ENCODE data around the gene CYB561. TPM values are rescaled to one million over a fixed set of nuclear protein-coding genes. Genes with fewer than 3 reads are reported as not detected.
A peak's percentile ranks its signal among the peaks of the same experiment; 100 is the strongest.

CYB561 gene
- total and polyA plus RNA-seq, 9 of the 15 experiments (the other 6 are each of a cell fraction or from before 2014, with no cell fraction given) = 4.0 to 30.8 (median 17.4) TPM

DNA sequence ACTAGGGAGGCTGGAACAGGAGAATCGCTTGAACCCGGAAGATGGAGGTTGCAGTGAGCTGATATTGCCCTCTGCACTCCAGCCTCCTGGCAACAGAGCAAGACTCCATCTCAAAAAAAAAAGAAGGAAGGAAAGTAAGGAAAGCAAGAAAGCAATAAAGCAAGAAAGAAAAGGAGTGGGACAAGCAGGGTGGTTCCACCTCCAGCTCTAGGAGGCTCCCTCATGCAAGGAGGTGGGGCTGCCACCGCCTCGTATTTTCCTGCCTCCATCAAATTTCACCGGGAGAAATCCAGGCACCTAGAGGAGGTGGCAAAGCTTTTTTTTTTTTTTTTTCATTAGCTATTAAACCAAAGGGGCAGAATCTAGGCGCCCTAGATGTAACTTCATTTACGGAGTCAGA is 1.0 kb downstream of the CYB561 start:
- Histone ChIP-seq H3K9me3 (replicated peaks; ENCODE audit: control insufficient read depth, insufficient read depth, low read depth, low read length) (no peaks in the 10 kb centered on the region), H3K9ac (ENCODE audit: insufficient read depth in 1 of 2, low read depth in 2 of 2, low read length in 2 of 2) (peak overlapping the region; percentile 54 to 94), H3K4me2 (ENCODE audit: insufficient read depth, low read length) (peak overlapping the region; percentile 84), H3K4me3 (peak overlapping the region; percentile 42; the same call in 1 of the 2 replicates), H4K20me1 (replicated peaks; ENCODE audit: control insufficient read depth, insufficient read depth, low read length) (peaks cover 7% of the 10 kb centered on the region; the same call in 1 of the 2 replicates), H3K4me1 (replicated peaks in 1 of 2; ENCODE audit: control insufficient read depth in 2 of 2, insufficient read depth in 2 of 2, low read length in 2 of 2) (peaks cover 38 to 65% of the 10 kb centered on the region in 2 experiments), H3K27ac (ENCODE audit: extremely low read depth, low read depth, low read length) (no peak overlapping the region), H3K79me2 (ENCODE audit: control insufficient read depth, insufficient read depth, low read length) (peaks cover 15% of the 10 kb centered on the region; the same call in 1 of the 3 replicates), H3K36me3 (ENCODE audit: control insufficient read depth, insufficient read depth, low read length) (no peaks in the 10 kb centered on the region), H2AFZ (ENCODE audit: low read depth, low read length) (no peak overlapping the region), H3K27me3 (ENCODE audit: control insufficient read depth in 2 of 2, insufficient read depth in 2 of 2, low read length in 2 of 2) (no peaks in the 10 kb centered on the region), H3K9me1 (ENCODE audit: control insufficient read depth, insufficient read depth, low read length) (peaks cover 7% of the 10 kb centered on the region)
- in situ Hi-C loops (cut with MboI) = loop anchor here (25.0 kb wide), 1 partner anchor 392 kb away; the partner anchor contains the start of genes FTSJ3, PSMC5 and SMARCD2
- FAIRE-seq = no peak
- CTCF ChIA-PET (ENCODE audit: low intra/inter-chr PET ratio) = no interaction called here
- TF ChIP-seq ZNF436 (CRISPR knock-in tag; IDR thresholded peaks at IDR 0.05) (0 out of 2 replicates have a peak, but pooled peaks have one; percentile 21), HDAC1 (IDR thresholded peaks at IDR 0.05) (0 out of 4 replicates have a peak, but pooled peaks of 1 of the 2 experiments have one; percentile 14), ZNF76 (CRISPR knock-in tag; IDR thresholded peaks at IDR 0.05; ENCODE audit: borderline replicate concordance) (no peak), ZNF384 (IDR thresholded peaks at IDR 0.05; ENCODE audit: low read depth, low read length) (no peak), PHB (CRISPR knock-in tag; IDR thresholded peaks at IDR 0.05) (no peak), NCOA6 (IDR thresholded peaks at IDR 0.05) (no peak), ZNF311 (CRISPR knock-in tag; IDR thresholded peaks at IDR 0.05) (no peak), COPS2 (conservative IDR thresholded peaks at IDR 0.05) (no peak), ZNF134 (CRISPR knock-in tag; conservative IDR thresholded peaks at IDR 0.05) (no peak), ZFP36 (IDR thresholded peaks at IDR 0.05; ENCODE audit: low read depth, low read length, partially characterized antibody) (peak; percentile 79)
- TF ChIP-seq, protein P1, sequence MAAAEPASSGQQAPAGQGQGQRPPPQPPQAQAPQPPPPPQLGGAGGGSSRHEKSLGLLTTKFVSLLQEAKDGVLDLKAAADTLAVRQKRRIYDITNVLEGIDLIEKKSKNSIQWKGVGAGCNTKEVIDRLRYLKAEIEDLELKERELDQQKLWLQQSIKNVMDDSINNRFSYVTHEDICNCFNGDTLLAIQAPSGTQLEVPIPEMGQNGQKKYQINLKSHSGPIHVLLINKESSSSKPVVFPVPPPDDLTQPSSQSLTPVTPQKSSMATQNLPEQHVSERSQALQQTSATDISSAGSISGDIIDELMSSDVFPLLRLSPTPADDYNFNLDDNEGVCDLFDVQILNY (CRISPR knock-in tag; IDR thresholded peaks at IDR 0.05) = no peak
- no peak for DNase-seq (ENCODE audit: extremely low read depth in 1 of 4, low spot score in 3 of 4)
- intact Hi-C loops (cut with micrococcal nuclease) = no loop called here
- 48% methylated on average over 7 of the region's 7 CpGs for WGBS (ENCODE audit: insufficient coverage, low coverage, missing lambda C conversion rate)
- POLR2A ChIA-PET = interaction anchor here (0.6 to 1.0 kb wide), 8 partner anchors 9 to 770 kb away, joined by 3 to 4 read pairs (median 3); partner anchors contain the start of gene ACE
- no TSS peak for BruUV-seq (replicated peaks)
- no peak for ATAC-seq
